Glomerular visceral epithelial cell (primary cell): ENCODE results near the gene FXYD7.

ENCODE experiments used
- DNase-seq: peaks from one replicate; pipeline ENCODE4 v3.0.0-alpha.2; 2016; ENCODE audit errors: extremely low spot score

Gene FXYD7

DNA sequence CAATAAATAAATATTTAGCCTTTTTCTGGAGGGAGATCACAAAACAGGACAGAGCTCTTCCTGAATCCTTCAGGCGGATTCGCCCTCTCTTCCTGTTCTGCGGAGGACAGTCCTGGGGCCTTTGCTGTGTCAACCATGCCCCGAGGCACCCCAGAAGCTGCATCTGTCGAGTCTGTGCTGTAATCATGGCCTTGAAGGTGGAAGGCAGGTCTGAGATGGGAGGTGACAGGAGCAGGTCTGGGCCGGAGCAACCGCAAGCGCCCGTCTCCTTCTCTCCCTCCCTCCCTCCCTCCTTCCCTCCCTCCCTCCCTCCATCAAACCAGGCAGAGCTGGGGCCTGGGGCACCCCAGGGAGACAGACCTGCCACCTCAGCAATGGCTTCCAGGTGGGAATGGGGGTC lies 32.1 kb upstream of the FXYD7 start:
- DNase-seq = no peak

DNA sequence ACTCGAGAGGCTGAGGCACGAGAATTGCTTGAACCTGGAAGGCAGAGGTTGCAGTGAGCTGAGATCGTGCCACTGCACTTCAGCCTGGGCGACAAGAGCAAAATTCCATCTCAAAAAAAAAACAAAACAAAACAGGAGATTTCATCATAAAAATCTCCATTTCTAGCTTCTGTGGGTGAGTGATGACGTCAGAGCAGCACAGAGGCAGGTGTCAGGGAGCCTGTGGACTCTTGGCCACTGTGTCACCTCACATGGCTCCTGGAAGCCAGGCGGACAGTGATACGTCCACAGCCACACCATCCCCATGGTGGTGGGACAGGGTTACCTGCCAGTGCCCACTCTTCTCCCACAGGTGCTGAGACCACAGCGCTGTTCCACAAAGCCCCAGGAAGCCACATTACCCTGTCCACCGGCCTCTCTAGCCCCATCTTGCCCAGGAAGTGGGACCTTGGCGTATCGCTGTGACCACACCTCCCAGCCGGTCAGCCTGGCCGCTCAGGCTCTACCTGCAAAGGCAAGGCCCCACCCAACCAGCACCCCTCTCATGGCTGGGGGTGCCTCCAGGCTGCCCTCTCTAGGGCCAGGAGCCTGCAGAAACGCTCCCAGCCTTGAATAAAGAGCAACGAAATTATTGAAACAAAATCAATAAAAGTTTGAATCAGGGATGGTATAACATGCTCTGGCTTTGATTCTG lies 29.9 kb upstream of the FXYD7 start:
- no peak for DNase-seq

GRCh38 chr19:35114353-35115176 lies 28.5 kb upstream of the FXYD7 start:
- peak; percentile 61 for DNase-seq

DNA sequence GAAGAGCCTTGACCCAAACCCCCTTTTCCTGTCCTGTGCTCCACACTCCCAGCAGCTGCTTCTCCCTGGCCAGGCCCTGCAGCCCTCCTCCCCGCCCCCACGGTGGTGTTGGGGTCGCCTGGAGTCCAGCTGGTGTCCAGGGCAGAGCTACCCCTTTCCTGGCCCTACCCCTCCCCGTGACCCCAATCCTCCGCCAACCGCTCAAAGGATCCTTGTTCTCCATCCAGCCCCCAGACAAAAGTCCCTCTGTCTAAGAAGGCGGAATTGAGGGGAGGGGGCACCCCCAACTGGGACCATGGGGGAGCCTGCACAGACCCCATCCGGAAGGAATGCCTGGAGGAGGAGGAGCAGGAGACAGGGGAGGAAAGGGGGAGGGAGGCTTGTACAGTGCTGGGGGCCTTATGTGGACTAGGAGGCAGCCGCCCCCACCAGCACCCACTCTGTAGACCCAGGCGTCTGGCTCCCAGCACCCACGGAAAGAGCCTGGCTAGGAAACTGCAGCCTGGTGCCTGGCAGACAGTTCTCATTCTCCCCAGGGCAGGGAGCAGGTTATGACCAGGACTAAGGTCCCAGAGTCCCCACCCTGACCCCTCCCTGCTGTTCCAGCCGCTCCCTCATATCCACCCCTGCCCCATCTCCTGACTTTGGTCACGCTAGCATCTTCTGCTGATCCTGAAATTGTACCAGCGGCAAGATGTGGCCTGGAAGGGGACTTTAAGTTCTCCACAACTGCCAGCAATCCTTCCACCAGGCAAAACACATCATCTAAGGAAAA lies 27.7 kb upstream of the FXYD7 start, which contains the start of gene FXYD3:
TSS of gene FXYD3 (plus strand) at position 647 of the 775 bp plus-strand sequence. CDS start 3,554 bp downstream, outside the sequence.
- DNase-seq = no peak

DNA sequence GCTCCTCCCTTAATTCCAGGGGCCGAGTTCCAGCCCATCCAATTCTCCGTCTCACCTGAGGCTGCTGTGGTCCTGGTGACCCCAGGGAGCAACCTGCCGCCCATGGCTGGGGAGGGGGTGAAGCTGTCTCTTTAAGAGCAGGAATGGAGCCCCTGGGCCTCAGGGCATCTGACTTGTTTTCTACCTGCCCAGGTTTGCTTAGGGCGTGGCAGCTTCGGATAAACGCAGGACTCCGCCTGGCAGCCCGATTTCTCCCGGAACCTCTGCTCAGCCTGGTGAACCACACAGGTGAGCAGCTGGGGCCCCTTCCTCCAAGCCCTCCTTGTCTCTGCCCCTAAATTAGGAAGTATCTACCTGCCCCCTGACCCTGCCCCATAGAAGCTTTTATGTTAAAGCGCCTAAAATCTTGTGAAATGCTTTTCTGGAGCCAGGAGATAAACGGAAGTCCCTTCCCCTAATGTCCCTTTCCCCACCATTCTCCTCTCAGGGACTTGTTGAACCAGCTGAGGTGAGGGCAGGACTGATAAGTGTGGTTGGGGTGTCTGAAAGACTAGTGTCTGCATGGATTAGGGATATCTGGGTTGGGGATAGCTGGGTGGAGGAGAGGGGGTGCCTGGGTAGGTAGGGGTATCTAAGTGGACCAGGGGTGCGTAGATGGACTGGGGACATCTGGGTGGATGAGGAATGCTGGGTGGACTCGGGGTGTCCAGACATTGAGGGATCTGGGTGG lies 26.8 kb upstream of the FXYD7 start:
- DNase-seq = no peak

DNA sequence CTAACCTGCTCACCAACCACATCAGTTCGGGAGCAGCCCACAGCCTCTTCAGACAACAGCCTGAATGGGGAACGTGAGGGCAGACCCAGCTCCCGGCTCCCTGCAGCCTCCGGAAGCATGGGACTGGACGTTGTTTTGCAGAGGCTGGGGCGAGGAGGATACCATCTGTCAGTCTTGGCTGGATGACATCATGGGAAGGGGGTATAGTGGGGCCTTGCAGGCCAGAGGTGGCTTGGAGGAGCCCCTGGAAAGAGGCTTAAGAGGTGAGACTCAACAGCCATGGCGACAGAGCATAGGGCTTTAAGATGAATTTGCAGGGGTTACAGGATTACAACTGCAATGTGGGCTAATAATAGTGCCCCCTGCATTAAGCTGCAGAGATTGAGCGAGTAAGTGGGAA lies 25.9 kb upstream of the FXYD7 start:
- no peak for DNase-seq

GRCh38 chr19:35117799-35118198 lies 25.3 kb upstream of the FXYD7 start:
- DNase-seq = no peak

DNA sequence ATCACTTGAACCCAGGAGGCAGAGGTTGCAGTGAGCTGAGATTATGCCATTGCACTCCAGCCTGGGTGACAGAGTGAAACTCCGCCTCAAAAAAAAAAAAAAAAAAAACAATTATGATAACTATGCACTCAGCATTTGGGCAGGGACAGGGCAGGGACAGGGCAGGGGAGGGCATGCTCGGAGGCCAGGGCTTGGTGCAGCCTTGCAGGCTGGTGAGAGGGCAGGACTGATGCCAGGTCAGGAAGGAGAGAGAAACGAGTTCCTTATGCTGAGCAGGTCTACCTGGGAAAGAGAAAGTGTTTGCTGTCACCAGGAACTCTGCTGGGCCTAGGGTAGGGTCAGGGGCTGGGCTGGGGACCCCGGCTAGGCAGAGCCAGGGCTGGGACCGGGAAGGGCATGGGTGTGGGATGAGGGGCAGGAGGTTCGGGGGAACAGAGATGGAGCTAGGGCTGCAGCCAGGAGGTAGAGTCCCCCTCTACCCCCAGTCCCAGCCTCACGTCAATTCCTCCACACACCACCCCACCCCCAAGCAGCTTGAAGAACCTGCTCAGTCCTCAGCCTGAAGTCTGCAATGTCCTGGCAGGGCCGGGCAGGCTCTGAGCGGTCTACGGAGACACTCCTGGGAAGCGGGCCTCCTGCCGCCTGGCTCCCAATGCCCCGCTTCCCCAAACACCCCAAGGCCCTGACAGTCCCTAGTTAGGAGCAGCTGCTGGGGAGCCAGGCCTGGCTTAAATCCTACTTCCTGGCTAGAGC lies 24.6 kb upstream of the FXYD7 start:
- no peak for DNase-seq

DNA sequence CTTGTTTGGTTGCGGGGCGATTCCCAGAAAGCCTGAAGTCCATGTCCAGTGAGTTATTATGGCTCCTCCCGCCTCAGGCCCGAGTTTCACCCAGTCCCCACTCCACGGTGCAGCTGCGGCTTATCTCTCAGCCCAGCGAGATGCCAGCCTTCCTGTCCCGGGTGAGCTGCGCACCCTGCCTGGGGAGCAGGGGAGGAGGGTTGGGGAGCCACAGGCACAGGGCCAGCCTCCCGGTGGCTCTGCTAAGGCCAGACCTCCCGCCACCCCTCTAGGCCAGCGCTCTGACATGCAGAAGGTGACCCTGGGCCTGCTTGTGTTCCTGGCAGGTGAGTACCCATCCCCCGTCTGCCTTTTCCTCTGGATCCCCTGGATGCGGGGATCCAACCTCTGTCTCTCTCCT lies 24.0 kb upstream of the FXYD7 start:
- no peak for DNase-seq

- DNase-seq = no peak
These were observed 23.4 kb upstream of the FXYD7 start for GRCh38 chr19:35119578-35120155.

- DNase-seq = peak; percentile 42
These were observed 22.6 kb upstream of the FXYD7 start for GRCh38 chr19:35120492-35120891.

DNA sequence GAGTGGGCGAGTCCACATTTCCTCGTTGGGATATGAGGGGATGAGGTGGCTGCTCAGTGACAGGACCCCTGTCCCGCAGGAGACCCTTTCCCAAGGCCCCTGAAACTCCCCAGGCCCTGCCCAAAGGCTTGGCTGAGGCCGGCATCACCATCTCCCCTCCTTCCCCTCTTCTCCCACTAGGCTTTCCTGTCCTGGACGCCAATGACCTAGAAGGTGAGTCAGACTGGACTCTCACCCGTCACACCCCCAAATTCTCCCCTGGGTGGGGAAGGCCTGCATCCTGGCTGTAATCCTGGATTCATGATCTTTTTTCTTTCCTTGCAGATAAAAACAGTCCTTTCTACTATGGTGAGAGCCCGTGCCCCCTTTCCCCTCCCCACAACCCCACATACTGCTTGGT lies 22.2 kb upstream of the FXYD7 start:
- no peak for DNase-seq

GRCh38 chr19:35122687-35123551 lies 20.1 kb upstream of the FXYD7 start:
- DNase-seq = no peak

- no peak for DNase-seq
These were observed 19.5 kb upstream of the FXYD7 start for GRCh38 chr19:35123573-35123972.

DNA sequence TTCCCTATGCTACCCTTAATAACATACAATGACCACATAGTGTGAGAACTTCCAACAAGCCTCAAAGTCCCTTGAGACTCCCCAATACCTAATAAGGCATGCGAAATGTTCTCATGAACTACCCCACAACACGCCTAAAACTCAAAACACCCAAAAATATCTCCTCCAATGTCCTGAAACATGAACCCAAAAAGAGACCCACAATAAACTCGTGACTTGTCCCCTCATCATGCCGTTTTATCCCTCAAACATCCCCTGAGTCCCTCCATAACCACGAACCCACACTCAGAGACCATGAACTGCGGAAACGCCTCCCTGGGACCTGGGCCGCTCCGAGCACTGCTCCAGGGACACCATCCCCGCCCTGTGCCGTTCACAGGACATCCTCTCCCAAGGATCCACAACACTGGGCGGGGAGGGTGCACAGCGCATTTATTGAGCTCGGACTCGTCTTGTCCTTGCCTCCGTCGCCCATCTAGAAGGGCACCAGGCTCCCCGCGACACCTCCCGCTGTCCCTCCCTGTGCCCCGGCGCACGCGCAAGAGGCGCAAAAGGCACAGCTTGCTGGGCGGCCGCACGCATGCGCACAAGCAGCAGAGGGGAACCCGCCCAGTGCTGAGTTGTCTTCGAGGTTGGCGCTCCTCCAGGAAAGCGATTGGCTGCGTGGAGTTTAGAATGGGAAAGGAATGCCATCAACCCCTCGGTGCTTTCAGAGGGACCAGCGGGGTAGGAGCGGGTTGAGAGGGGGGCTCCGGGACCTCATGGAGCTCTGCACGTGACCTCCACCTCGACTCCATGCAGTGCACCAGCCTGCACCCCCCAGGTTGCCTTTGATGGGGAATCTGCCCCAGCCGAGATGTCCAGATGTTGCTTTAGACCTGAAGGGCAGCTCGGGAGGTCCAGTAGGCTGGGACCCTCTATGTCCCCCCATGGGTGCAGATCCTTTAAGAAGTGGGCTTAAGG lies 18.7 kb upstream of the FXYD7 start:
- DNase-seq = peak; percentile 94

GRCh38 chr19:35125270-35125717 lies 17.8 kb upstream of the FXYD7 start:
- no peak for DNase-seq

DNA sequence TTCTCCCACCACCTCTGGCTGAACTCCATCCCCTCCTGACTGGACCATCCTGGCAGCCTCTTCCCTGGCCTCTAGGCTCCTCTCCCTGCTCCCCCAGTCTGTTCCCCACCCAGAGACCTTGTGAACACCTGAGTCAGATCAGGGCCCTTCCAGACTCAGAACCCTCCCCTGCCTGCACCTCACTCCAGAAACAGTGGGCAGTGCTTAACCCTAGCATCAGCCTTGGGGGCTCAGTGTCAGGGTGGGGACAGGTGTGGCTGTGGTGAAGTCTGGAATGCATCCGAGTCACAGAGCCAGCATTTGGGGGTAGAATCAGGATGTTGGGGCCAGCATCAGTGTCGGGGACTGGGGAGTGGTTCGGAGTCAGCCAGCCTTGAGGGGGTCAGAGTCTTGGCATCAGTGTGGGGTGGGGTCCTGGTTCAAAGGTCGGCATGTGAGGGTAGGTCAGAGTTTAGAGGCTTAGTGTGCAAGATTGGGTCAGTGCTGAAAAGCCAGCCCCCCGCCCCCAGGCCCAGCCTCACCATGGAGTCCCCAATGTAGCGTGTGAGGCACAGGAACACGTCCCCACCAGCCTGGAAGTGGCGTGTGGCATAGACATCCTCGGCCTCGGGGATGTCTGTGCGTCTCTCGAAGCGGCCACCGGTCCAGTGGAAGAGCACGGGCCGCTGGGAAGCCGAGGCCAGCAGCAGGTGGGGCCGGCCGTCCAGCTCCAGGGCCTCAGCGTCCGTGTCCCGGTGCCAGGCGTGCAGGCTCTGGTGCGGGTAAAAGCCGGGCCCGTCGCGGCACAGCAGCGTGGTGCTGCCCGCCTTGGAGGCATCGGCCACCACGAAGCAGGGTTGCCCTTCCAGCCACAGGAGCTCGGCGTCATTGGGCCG lies 17.1 kb upstream of the FXYD7 start:
- DNase-seq = no peak

- DNase-seq = no peak
These were observed 16.5 kb upstream of the FXYD7 start for GRCh38 chr19:35126624-35126959.
